ENCODE results near the gene CHAF1A.

The CHAF1A gene

GRCh38 chr19:4414144-4414799 lies 11.8 kb downstream of the CHAF1A start:
- FAIRE-seq = no peak

GRCh38 chr19:4414800-4415321 lies 12.4 kb downstream of the CHAF1A start:
- FAIRE-seq (peak; percentile 90), DNase-seq (ENCODE audit: insufficient read length, low spot score) (peak; percentile 87)
- TF ChIP-seq, protein P1, sequence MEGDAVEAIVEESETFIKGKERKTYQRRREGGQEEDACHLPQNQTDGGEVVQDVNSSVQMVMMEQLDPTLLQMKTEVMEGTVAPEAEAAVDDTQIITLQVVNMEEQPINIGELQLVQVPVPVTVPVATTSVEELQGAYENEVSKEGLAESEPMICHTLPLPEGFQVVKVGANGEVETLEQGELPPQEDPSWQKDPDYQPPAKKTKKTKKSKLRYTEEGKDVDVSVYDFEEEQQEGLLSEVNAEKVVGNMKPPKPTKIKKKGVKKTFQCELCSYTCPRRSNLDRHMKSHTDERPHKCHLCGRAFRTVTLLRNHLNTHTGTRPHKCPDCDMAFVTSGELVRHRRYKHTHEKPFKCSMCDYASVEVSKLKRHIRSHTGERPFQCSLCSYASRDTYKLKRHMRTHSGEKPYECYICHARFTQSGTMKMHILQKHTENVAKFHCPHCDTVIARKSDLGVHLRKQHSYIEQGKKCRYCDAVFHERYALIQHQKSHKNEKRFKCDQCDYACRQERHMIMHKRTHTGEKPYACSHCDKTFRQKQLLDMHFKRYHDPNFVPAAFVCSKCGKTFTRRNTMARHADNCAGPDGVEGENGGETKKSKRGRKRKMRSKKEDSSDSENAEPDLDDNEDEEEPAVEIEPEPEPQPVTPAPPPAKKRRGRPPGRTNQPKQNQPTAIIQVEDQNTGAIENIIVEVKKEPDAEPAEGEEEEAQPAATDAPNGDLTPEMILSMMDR (IDR thresholded peaks at IDR 0.05; ENCODE audit: insufficient read depth, missing control alignments) = no peak

More at GRCh38 chr19:4414144-4414799, 11.8 kb downstream of the CHAF1A start:
- TF ChIP-seq, protein P1 (IDR thresholded peaks at IDR 0.05; ENCODE audit: insufficient read depth, missing control alignments) = no peak
- DNase-seq (ENCODE audit: insufficient read length, low spot score) = no peak

DNA sequence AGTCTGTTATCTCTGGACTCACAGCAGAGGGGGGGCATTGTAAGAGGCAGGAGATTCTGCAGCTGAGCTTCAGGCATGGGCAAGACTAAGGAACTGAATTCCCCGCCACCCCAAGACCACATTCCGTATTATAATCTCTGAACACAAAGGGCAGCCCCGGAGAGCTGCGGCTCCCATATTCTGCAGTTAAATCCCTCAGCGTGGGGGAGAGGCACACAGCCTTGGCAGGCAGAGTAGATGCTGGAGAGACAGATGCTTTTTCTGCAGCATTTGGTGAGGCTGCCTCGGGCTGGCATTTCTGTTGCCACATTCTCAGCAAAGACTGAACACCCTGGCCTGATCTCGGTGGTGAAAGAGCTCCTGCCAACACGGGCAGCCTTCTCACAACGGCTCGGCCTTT lies 12.9 kb downstream of the CHAF1A start:
- DNase-seq (ENCODE audit: insufficient read length, low spot score) (no peak), FAIRE-seq (no peak)
- TF ChIP-seq, protein P1 (IDR thresholded peaks at IDR 0.05; ENCODE audit: insufficient read depth, missing control alignments) = no peak

- FAIRE-seq = no peak
- DNase-seq (ENCODE audit: insufficient read length, low spot score) = no peak
- TF ChIP-seq, protein P1 (IDR thresholded peaks at IDR 0.05; ENCODE audit: insufficient read depth, missing control alignments) = no peak
Measured at GRCh38 chr19:4416268-4416667, 13.8 kb downstream of the CHAF1A start.

- no peak for DNase-seq (ENCODE audit: insufficient read length, low spot score)
- TF ChIP-seq, protein P1 (IDR thresholded peaks at IDR 0.05; ENCODE audit: insufficient read depth, missing control alignments) = no peak
- FAIRE-seq = no peak
Measured at GRCh38 chr19:4423416-4424126, 21.1 kb downstream of the CHAF1A start.

GRCh38 chr19:4425537-4425936 lies 23.1 kb downstream of the CHAF1A start:
- TF ChIP-seq, protein P1 (IDR thresholded peaks at IDR 0.05; ENCODE audit: insufficient read depth, missing control alignments) = no peak
- FAIRE-seq = no peak
- no peak for DNase-seq (ENCODE audit: insufficient read length, low spot score)
